H9 (cell line): Measurements from ENCODE around the gene CD207. TPM values are rescaled to one million over a fixed set of nuclear protein-coding genes. Genes with fewer than 3 reads are reported as not detected.

Source experiments
- DNase-seq: peaks from one replicate; pipeline ENCODE4 v3.0.0-alpha.2; 2017
- H2AFZ ChIP-seq: one replicate; pipeline ENCODE4 v1.6.1; 2013; ENCODE audit warnings: mild to moderate bottlenecking, low read length, control low read depth, moderate library complexity
- H2AK5ac ChIP-seq: 2 replicates; pipeline ENCODE4 v1.6.1; 2013; ENCODE audit warnings: low read length, control low read depth, mixed read lengths; ENCODE audit not compliant: insufficient read length
- H2BK120ac ChIP-seq: one replicate; pipeline ENCODE4 v1.6.1; 2013; ENCODE audit warnings: low read depth, mild to moderate bottlenecking, low read length, control low read depth, inconsistent platforms; ENCODE audit not compliant: poor library complexity, severe bottlenecking
- H2BK12ac ChIP-seq: 2 replicates; pipeline ENCODE4 v1.6.1; 2013; ENCODE audit warnings: low read length, control low read depth, mixed read lengths, low read depth; ENCODE audit not compliant: insufficient read length
- H2BK15ac ChIP-seq: 2 replicates; pipeline ENCODE4 v1.6.1; 2013; ENCODE audit warnings: low read depth, low read length, control low read depth
- H2BK20ac ChIP-seq: one replicate; pipeline ENCODE4 v1.6.1; 2013; ENCODE audit warnings: low read depth, mild to moderate bottlenecking, low read length, control low read depth, inconsistent platforms; ENCODE audit not compliant: poor library complexity, severe bottlenecking
- H2BK5ac ChIP-seq: 2 replicates; pipeline ENCODE4 v1.6.1; 2013; ENCODE audit warnings: low read length, control low read depth, mixed read lengths; ENCODE audit not compliant: insufficient read length
- H3K14ac ChIP-seq: 2 replicates; pipeline ENCODE4 v1.6.1; 2013; ENCODE audit warnings: low read length, control low read depth; ENCODE audit not compliant: insufficient read depth
- H3K18ac ChIP-seq: 2 replicates; pipeline ENCODE4 v1.6.1; 2013; ENCODE audit warnings: low read depth, mild to moderate bottlenecking, mixed read lengths, low read length, control low read depth; ENCODE audit not compliant: insufficient read length
- H3K23ac ChIP-seq: 2 replicates; pipeline ENCODE4 v1.6.1; 2013; ENCODE audit warnings: low read length, control low read depth, mixed read lengths, low read depth; ENCODE audit not compliant: insufficient read length
- H3K23me2 ChIP-seq: 2 replicates; pipeline ENCODE4 v1.6.1; 2013; ENCODE audit warnings: low read depth, mild to moderate bottlenecking, mixed read lengths, low read length, control low read depth; ENCODE audit not compliant: insufficient read length, poor library complexity, severe bottlenecking
- H3K27ac ChIP-seq: 2 replicates; pipeline ENCODE4 v1.5.1; 2013; ENCODE audit warnings: low read length, control low read depth, mixed read lengths, low read depth; ENCODE audit not compliant: insufficient read length
- H3K27me3 ChIP-seq: 2 replicates; pipeline ENCODE4 v1.6.1; 2013; ENCODE audit warnings: low read length, control low read depth, inconsistent platforms; ENCODE audit not compliant: insufficient read depth
- H3K4ac ChIP-seq: 2 replicates; pipeline ENCODE4 v1.6.1; 2013; ENCODE audit warnings: low read depth, mild to moderate bottlenecking, control low read depth, inconsistent platforms, low read length, moderate library complexity
- H3K4me1 ChIP-seq: 2 replicates; pipeline ENCODE4 v1.6.1; 2013; ENCODE audit warnings: low read length, control low read depth, inconsistent platforms; ENCODE audit not compliant: insufficient read depth
- H3K4me2 ChIP-seq: 2 replicates; pipeline ENCODE4 v1.6.1; 2013; ENCODE audit warnings: low read length, control low read depth, mixed read lengths; ENCODE audit not compliant: insufficient read length, insufficient read depth
- H3K56ac ChIP-seq: 2 replicates; pipeline ENCODE4 v1.6.1; 2013; ENCODE audit warnings: low read depth, mild to moderate bottlenecking, mixed read lengths, low read length, control low read depth; ENCODE audit not compliant: insufficient read length
- H3K79me1 ChIP-seq: 2 replicates; pipeline ENCODE4 v1.6.1; 2013; ENCODE audit warnings: low read depth, mild to moderate bottlenecking, moderate library complexity, low read length, control low read depth, inconsistent platforms; ENCODE audit not compliant: insufficient read depth, poor library complexity, severe bottlenecking
- H3K79me2 ChIP-seq: 2 replicates; pipeline ENCODE4 v1.6.1; 2013; ENCODE audit warnings: low read length, control low read depth, inconsistent platforms; ENCODE audit not compliant: insufficient read depth
- H3K9ac ChIP-seq: 2 replicates; pipeline ENCODE4 v1.6.1; 2013; ENCODE audit warnings: low read length, control low read depth, mixed read lengths; ENCODE audit not compliant: insufficient read length; ENCODE audit errors: extremely low read depth
- H3K9me3 ChIP-seq: one replicate; pipeline ENCODE4 v1.6.1; 2013; ENCODE audit warnings: low read depth, low read length, inconsistent platforms; ENCODE audit not compliant: control insufficient read depth
- H3T11ph ChIP-seq: one replicate; pipeline ENCODE4 v1.6.1; 2013; ENCODE audit warnings: mild to moderate bottlenecking, low read length, control low read depth, inconsistent platforms
- H4K20me1 ChIP-seq: one replicate; pipeline ENCODE4 v1.6.1; 2013; ENCODE audit not compliant: control insufficient read depth, insufficient read length, insufficient read depth
- H4K5ac ChIP-seq: 2 replicates; pipeline ENCODE4 v1.6.1; 2013; ENCODE audit warnings: low read depth, mild to moderate bottlenecking, mixed read lengths, low read length, control low read depth; ENCODE audit not compliant: insufficient read length
- H4K8ac ChIP-seq: replicated peaks from 2 replicates; pipeline ENCODE4 v1.6.1; 2013; ENCODE audit warnings: low read length, control low read depth, mixed read lengths, low read depth; ENCODE audit not compliant: insufficient read length
- H4K91ac ChIP-seq: 2 replicates; pipeline ENCODE4 v1.6.1; 2013; ENCODE audit warnings: low read depth, mild to moderate bottlenecking, moderate library complexity, mixed read lengths, low read length, control low read depth; ENCODE audit not compliant: insufficient read length
- H3K27ac Mint-ChIP-seq, 3 experiments: 2 replicates in 2 of 3; 3 replicates in 1 of 3; pipeline ENCODE4 v1.8.0; 2020 to 2021; ENCODE audit warnings: mixed read lengths in 3 of 3, mild to moderate bottlenecking in 1 of 3, moderate library complexity in 1 of 3
- H3K27me3 Mint-ChIP-seq: 2 replicates; pipeline ENCODE4 v1.8.0; 2021; ENCODE audit warnings: low read depth, mild to moderate bottlenecking, moderate library complexity, mixed read lengths
- H3K36me3 Mint-ChIP-seq, 3 experiments: 2 replicates in 2 of 3; 3 replicates in 1 of 3; pipeline ENCODE4 v1.8.0; 2020 to 2021; ENCODE audit warnings: low read depth in 3 of 3, mixed read lengths in 3 of 3; ENCODE audit not compliant: insufficient read depth in 1 of 3
- H3K4me1 Mint-ChIP-seq, 2 experiments: 2 replicates each; pipeline ENCODE4 v1.8.0; 2020; ENCODE audit warnings: mixed read lengths in 2 of 2
- H3K4me3 Mint-ChIP-seq, 2 experiments: 2 replicates in 1 of 2; 3 replicates in 1 of 2; pipeline ENCODE4 v1.8.0; 2020 to 2021; ENCODE audit warnings: mild to moderate bottlenecking in 2 of 2, mixed read lengths in 2 of 2, moderate library complexity in 1 of 2
- H3K9me3 Mint-ChIP-seq, 2 experiments: 2 replicates in 1 of 2; 3 replicates in 1 of 2; pipeline ENCODE4 v1.8.0; 2020; ENCODE audit warnings: mild to moderate bottlenecking in 2 of 2, mixed read lengths in 2 of 2, moderate library complexity in 1 of 2
- WGBS: extraction: QIAGEN DNeasy Blood & Tissue Kit; methylation state at CpG from one replicate; pipeline ENCODE4 v1.1.7; 2013; ENCODE audit warnings: missing lambda C conversion rate, low lambda C conversion rate, mixed read lengths; ENCODE audit not compliant: insufficient read length; ENCODE audit errors: extremely low coverage; 5-methylcytosine and 5-hydroxymethylcytosine counted together
- total RNA-seq: library from RNA; stranded (reverse); gene quantifications from 2 replicates; pipeline ENCODE4 v1.2.1, GENCODE V29; 2021
- TF ChIP-seq, protein P1 (sequence below): fragments of 200-600 bp; sonication (generic); conservative IDR thresholded peaks from 3 replicates; pipeline ENCODE4 v1.8.0; 2021; ENCODE audit warnings: antibody characterized with exemption, mild to moderate bottlenecking

CD207 gene
- total RNA-seq, 1 experiment from 2014 or later = not detected

DNA sequence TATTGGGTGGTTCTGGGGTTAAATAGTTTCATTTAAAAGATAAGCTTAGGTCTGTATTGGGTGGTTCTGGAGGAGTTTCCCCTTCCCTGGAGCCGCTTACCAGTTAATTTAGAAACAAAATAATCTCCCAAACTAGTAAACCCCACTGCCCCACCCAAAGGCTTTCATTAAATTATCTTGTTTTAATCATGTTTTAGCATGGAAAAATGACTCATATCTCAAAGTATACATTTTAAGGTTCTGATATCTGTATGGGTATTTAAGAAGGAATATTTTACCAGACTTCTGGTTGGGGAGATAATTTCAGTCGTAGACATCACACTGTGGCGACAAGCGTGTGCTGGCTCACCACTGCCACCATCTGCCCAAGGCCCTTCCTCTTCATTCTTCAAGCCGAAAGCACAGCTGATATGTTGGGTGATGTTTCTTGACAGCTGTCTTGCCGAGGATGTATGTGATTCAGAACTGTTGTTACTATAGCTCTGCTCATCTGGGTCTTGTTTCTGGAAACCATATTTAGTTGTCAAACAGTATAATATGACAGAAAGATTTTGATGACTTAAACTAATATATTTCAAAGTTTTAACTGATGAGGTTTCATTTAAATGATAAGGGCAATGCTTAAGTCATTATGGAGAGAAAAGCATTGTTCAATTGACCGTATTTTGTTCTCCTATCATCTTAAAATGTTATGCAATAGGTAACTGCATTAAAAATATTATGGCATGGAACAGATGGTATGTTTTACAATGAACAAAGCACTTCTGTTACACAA lies 50.3 kb downstream of the CD207 start:
- Histone ChIP-seq H3K14ac (no peak overlapping the region), H3T11ph (no peak overlapping the region), H3K4ac (no peak overlapping the region), H2AK5ac (no peak overlapping the region), H2AFZ (no peak overlapping the region), H2BK120ac (no peak overlapping the region), H3K79me2 (no peaks in the 10 kb centered on the region), H3K9ac (no peak overlapping the region), H4K91ac (no peak overlapping the region), H3K18ac (no peak overlapping the region), H3K23ac (no peak overlapping the region), H3K23me2 (no peaks in the 10 kb centered on the region), H4K20me1 (no peaks in the 10 kb centered on the region), H3K56ac (no peak overlapping the region), H3K9me3 (no peaks in the 10 kb centered on the region), H3K27ac (no peak overlapping the region), H3K27me3 (peaks cover 24% of the 10 kb centered on the region), H2BK12ac (no peak overlapping the region), H2BK15ac (no peak overlapping the region), H3K4me2 (no peak overlapping the region), H3K4me1 (no peaks in the 10 kb centered on the region), H3K79me1 (no peaks in the 10 kb centered on the region), H2BK20ac (no peak overlapping the region), H2BK5ac (no peak overlapping the region), H4K8ac (no peak overlapping the region), H4K5ac (no peak overlapping the region)
- Mint-ChIP-seq H3K36me3 (no peaks in the 10 kb centered on the region), H3K27me3 (peaks cover 51% of the 10 kb centered on the region), H3K4me1 (peaks cover 16 to 21% of the 10 kb centered on the region in 2 experiments), H3K9me3 (no peaks in the 10 kb centered on the region), H3K4me3 (no peak overlapping the region), H3K27ac (no peak overlapping the region)
- peak; percentile 62 for DNase-seq
- WGBS = no CpG with 5 or more reads among the region's 7 CpGs
- TF ChIP-seq, protein P1, sequence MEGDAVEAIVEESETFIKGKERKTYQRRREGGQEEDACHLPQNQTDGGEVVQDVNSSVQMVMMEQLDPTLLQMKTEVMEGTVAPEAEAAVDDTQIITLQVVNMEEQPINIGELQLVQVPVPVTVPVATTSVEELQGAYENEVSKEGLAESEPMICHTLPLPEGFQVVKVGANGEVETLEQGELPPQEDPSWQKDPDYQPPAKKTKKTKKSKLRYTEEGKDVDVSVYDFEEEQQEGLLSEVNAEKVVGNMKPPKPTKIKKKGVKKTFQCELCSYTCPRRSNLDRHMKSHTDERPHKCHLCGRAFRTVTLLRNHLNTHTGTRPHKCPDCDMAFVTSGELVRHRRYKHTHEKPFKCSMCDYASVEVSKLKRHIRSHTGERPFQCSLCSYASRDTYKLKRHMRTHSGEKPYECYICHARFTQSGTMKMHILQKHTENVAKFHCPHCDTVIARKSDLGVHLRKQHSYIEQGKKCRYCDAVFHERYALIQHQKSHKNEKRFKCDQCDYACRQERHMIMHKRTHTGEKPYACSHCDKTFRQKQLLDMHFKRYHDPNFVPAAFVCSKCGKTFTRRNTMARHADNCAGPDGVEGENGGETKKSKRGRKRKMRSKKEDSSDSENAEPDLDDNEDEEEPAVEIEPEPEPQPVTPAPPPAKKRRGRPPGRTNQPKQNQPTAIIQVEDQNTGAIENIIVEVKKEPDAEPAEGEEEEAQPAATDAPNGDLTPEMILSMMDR = peak; percentile 79
